Measurements from ENCODE around the gene HSPBAP1.
"Not testable (repeated sequence)": the region's sequence is repeated elsewhere in the genome, so short reads cannot be mapped to it uniquely, and the experiment has no call there.

HSPBAP1 gene

DNA sequence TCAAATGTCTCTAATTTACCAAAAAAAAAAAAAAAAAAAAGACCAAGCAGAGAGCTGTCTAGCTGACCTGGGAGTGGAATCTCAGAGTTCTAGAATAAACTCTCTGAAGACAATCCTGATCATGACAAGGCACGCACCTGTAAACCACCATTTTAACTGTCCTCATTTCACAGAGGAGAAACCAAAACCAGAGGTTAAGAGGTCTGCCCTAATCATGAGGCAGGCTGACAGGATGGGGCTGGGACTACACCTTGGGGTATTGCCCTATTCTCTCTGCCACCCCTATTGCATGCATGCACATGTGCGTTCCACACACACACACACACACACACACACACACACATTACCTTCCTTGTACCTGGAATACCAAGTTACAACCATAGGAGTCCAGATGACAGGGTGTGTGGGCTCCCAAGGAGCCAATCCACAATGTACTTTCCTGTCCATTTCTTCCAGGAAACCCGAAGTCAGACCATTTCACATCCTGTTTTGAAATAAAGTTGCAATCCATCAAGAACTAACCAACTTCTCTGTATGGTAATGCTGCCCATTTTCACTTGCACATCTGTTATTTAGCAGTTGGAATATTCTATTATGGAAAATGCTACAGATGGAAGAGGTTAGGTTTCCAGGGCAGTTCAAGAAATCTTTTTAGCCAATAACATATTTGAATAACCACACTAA is 34.6 kb downstream of the HSPBAP1 start:
- Histone ChIP-seq H3K9me3 (ENCODE audit: insufficient read depth, low read depth, low read length) (no peaks in the 10 kb centered on the region), H3K4me3 (ENCODE audit: low read length) (no peak overlapping the region), H3K9ac (ENCODE audit: low read depth, low read length) (no peak overlapping the region), H3K4me1 (ENCODE audit: insufficient read depth, low read length) (peaks cover 10% of the 10 kb centered on the region; the same call in 1 of the 2 replicates), H3K27ac (ENCODE audit: low read length) (no peak overlapping the region), H3K36me3 (ENCODE audit: insufficient read depth, low read depth, low read length) (peaks cover 7% of the 10 kb centered on the region; the same call in 1 of the 2 replicates), H3K27me3 (ENCODE audit: insufficient read depth, low read length) (no peaks in the 10 kb centered on the region)

- Histone ChIP-seq H3K27ac (ENCODE audit: low read length) (no peak overlapping the region), H3K36me3 (ENCODE audit: insufficient read depth, low read depth, low read length) (peaks cover 15% of the 10 kb centered on the region; the same call in 1 of the 2 replicates), H3K27me3 (ENCODE audit: insufficient read depth, low read length) (no peaks in the 10 kb centered on the region), H3K9me3 (ENCODE audit: insufficient read depth, low read depth, low read length) (no peaks in the 10 kb centered on the region), H3K9ac (ENCODE audit: low read depth, low read length) (no peak overlapping the region), H3K4me3 (ENCODE audit: low read length) (no peak overlapping the region), H3K4me1 (ENCODE audit: insufficient read depth, low read length) (peaks cover 7% of the 10 kb centered on the region; the same call in 1 of the 2 replicates)
Measured at GRCh38 chr3:122755491-122755890, 38.1 kb downstream of the HSPBAP1 start.

DNA sequence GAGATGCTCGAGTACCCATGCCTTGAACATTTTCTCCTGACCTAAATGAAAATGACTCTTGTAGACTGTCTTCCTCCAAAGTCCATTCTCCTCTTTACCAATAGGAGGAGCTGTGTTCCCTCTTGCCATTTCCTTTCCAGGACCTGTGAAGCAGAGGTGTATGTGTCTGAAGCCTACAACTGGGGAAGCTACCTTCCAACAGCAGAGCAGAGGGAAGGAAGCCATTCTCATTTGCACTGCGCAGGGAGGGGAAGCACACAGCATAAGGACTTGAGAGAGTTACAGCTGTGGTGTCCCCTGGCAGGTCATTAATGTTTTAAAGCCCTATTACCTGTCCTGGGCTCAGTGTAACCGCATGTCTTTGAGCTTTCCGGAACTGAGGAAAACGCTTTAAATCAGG is 38.7 kb downstream of the HSPBAP1 start:
- Histone ChIP-seq H3K4me1 (ENCODE audit: insufficient read depth, low read length) (peaks cover 2% of the 10 kb centered on the region; the same call in 1 of the 2 replicates), H3K9ac (ENCODE audit: low read depth, low read length) (no peak overlapping the region), H3K4me3 (ENCODE audit: low read length) (no peak overlapping the region), H3K27me3 (ENCODE audit: insufficient read depth, low read length) (no peaks in the 10 kb centered on the region), H3K36me3 (ENCODE audit: insufficient read depth, low read depth, low read length) (peaks cover 15% of the 10 kb centered on the region; the same call in 1 of the 2 replicates), H3K9me3 (ENCODE audit: insufficient read depth, low read depth, low read length) (no peaks in the 10 kb centered on the region), H3K27ac (ENCODE audit: low read length) (no peak overlapping the region)

DNA sequence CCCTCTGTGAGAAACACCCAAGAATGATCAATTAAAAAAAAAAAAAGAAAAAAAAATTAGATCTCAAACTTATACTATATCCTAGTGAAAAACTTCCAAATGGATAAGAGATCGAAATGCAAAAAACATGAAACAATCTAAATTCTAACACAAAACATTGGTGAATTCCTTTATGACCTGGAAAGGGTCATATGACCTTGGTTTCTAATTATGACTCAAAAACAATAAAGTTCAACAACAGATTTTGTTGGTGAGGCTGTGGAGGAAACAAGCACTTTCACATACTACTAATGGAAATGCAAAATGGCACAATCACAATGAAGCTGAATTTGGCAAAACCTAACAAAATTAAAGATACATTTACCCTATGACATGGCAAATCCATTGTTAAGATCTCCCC is 45.3 kb downstream of the HSPBAP1 start:
- Histone ChIP-seq H3K36me3 (ENCODE audit: insufficient read depth, low read depth, low read length) (peaks cover 10% of the 10 kb centered on the region; the same call in 1 of the 2 replicates), H3K27me3 (ENCODE audit: insufficient read depth, low read length) (no peaks in the 10 kb centered on the region), H3K9ac (ENCODE audit: low read depth, low read length) (no peak overlapping the region), H3K4me3 (ENCODE audit: low read length) (no peak overlapping the region), H3K9me3 (ENCODE audit: insufficient read depth, low read depth, low read length) (peaks cover 4% of the 10 kb centered on the region), H3K27ac (ENCODE audit: low read length) (no peak overlapping the region), H3K4me1 (ENCODE audit: insufficient read depth, low read length) (no peaks in the 10 kb centered on the region)

DNA sequence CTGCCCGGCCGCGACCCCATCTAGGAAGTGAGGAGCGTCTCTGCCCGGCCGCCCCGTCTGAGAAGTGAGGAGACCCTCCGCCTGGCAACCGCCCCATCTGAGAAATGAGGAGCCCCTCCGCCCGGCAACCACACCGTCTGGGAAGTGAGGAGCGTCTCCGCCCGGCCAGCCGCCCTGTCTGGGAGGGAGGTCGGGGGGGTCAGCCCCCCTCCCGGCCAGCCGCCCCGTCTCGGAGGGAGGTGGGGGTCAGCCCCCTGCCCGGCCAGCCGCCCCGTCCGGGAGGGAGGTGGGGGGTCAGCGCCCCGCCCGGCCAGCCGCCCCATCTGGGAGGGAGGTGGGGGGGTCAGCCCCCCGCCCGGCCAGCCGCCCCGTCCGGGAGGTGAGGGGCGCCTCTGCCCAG is 46.3 kb downstream of the HSPBAP1 start:
- H3K27ac ChIP-seq (ENCODE audit: low read length); H3K4me3 ChIP-seq (ENCODE audit: low read length); H3K27me3 ChIP-seq (ENCODE audit: insufficient read depth, low read length); H3K4me1 ChIP-seq (ENCODE audit: insufficient read depth, low read length); H3K9ac ChIP-seq (ENCODE audit: low read depth, low read length); H3K9me3 ChIP-seq (ENCODE audit: insufficient read depth, low read depth, low read length): not testable (repeated sequence)
- peaks cover 12% of the 10 kb centered on the region for H3K36me3 ChIP-seq (ENCODE audit: insufficient read depth, low read depth, low read length)

DNA sequence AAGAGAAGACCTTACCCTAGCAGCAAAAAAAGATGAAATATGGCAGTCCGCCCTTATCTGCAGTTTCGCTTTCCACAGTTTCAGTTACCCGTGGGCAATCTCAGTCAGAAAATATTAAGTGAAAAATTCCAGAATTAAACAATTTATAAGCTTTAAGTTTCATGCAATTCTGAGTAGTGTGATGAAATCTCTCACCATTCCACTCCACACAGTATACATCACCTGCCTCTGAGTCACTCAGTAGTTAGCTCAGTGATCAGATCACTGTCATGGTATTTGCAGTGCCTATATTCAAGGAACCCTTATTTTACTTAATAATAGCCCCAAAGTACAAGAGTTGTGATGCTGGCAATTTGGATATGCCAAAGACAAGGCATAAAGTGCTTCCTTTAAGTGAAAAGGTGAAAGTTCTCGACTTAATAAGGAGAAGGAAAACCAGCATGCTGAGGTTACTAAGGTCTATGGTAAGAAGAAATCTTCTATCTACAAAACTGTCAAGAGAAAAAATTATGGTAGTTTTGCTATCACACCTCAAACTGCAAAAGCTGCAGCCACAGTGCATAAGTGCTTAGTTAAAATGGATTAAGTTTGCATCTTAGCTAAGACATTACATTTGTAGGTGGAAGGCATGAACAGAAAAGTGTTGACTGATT is 48.1 kb downstream of the HSPBAP1 start:
- peaks cover 18% of the 10 kb centered on the region for H3K36me3 ChIP-seq (ENCODE audit: insufficient read depth, low read depth, low read length)

DNA sequence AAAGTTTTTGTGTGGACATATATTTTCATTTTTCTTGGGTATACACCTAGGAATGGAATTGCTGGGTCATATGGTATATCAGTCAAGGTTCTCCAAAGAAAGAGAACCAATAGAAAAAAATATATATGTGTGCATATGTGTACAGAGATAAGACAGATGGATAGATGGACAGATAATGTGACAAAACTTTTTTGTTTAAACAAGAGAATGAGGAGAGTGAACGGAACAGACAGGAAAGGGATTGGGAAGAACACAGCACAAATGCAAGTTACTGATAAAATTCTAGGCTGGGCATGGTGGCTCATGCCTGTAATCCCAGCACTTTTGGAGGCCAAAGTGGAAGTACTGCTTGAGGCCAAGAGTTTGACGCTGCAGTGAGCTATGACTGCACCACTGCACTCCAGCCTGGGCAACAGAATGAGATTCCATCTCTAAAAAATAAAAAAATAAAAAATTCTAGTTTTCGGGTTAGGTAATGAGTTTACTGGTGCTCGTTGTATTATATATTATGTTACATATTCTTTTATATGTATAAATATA is 50.0 kb downstream of the HSPBAP1 start:
- Histone ChIP-seq H3K4me3 (ENCODE audit: low read length) (no peak overlapping the region), H3K4me1 (ENCODE audit: insufficient read depth, low read length) (peaks cover 6% of the 10 kb centered on the region; the same call in 1 of the 2 replicates), H3K27ac (ENCODE audit: low read length) (no peak overlapping the region), H3K9me3 (ENCODE audit: insufficient read depth, low read depth, low read length) (peaks cover 4% of the 10 kb centered on the region), H3K36me3 (ENCODE audit: insufficient read depth, low read depth, low read length) (peaks cover 19% of the 10 kb centered on the region), H3K9ac (ENCODE audit: low read depth, low read length) (no peak overlapping the region), H3K27me3 (ENCODE audit: insufficient read depth, low read length) (no peaks in the 10 kb centered on the region)

More for the DNA sequence above, 48.1 kb downstream of the HSPBAP1 start:
- no peaks in the 10 kb centered on the region for H3K27me3 ChIP-seq (ENCODE audit: insufficient read depth, low read length)
- H3K4me1 ChIP-seq (ENCODE audit: insufficient read depth, low read length) = no peaks in the 10 kb centered on the region
- no peak overlapping the region for H3K27ac ChIP-seq (ENCODE audit: low read length)
- H3K9me3 ChIP-seq (ENCODE audit: insufficient read depth, low read depth, low read length) = peaks cover 4% of the 10 kb centered on the region
- H3K4me3 ChIP-seq (ENCODE audit: low read length) = no peak overlapping the region
- H3K9ac ChIP-seq (ENCODE audit: low read depth, low read length) = no peak overlapping the region

- no peak overlapping the region for H3K9ac ChIP-seq (ENCODE audit: low read depth, low read length)
- no peak overlapping the region for H3K27ac ChIP-seq (ENCODE audit: low read length)
- H3K27me3 ChIP-seq (ENCODE audit: insufficient read depth, low read length) = no peaks in the 10 kb centered on the region
- H3K9me3 ChIP-seq (ENCODE audit: insufficient read depth, low read depth, low read length) = no peaks in the 10 kb centered on the region; the same call in 1 of the 2 replicates
- peaks cover 6% of the 10 kb centered on the region; the same call in 1 of the 2 replicates for H3K4me1 ChIP-seq (ENCODE audit: insufficient read depth, low read length)
- no peak overlapping the region for H3K4me3 ChIP-seq (ENCODE audit: low read length)
- H3K36me3 ChIP-seq (ENCODE audit: insufficient read depth, low read depth, low read length) = peaks cover 15% of the 10 kb centered on the region
Measured at GRCh38 chr3:122742234-122742633, 51.4 kb downstream of the HSPBAP1 start.

DNA sequence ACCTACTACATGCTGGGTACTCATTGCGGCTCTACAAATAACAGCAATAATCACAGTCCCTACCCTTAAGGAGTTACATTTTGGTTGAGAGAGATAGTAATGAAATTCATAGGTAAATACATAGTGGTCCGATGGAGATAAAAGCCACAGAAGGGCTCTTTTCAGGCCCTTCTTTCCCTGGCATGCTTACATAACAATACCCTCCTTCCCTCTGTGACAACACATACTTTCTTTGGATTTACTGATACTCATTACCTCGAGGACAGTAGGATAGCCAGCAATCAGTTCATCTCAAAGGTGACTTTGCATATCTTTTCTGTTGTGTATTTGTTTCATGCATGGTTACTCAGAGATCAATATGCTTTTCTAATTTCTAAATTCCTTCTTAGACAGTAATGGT is 54.5 kb downstream of the HSPBAP1 start:
- H3K4me1 ChIP-seq (ENCODE audit: insufficient read depth, low read length) = peaks cover 6% of the 10 kb centered on the region; the same call in 1 of the 2 replicates
- no peaks in the 10 kb centered on the region for H3K27me3 ChIP-seq (ENCODE audit: insufficient read depth, low read length)
- no peaks in the 10 kb centered on the region for H3K9me3 ChIP-seq (ENCODE audit: insufficient read depth, low read depth, low read length)
- peaks cover 15% of the 10 kb centered on the region for H3K36me3 ChIP-seq (ENCODE audit: insufficient read depth, low read depth, low read length)
- H3K4me3 ChIP-seq (ENCODE audit: low read length) = no peak overlapping the region
- H3K27ac ChIP-seq (ENCODE audit: low read length) = no peak overlapping the region
- H3K9ac ChIP-seq (ENCODE audit: low read depth, low read length) = no peak overlapping the region

GRCh38 chr3:122732682-122733525 is 60.7 kb downstream of the HSPBAP1 start:
- not testable (repeated sequence) for H3K36me3 ChIP-seq (ENCODE audit: insufficient read depth, low read depth, low read length); H3K4me1 ChIP-seq (ENCODE audit: insufficient read depth, low read length); H3K9ac ChIP-seq (ENCODE audit: low read depth, low read length); H3K27ac ChIP-seq (ENCODE audit: low read length); H3K4me3 ChIP-seq (ENCODE audit: low read length); H3K27me3 ChIP-seq (ENCODE audit: insufficient read depth, low read length)
- H3K9me3 ChIP-seq (ENCODE audit: insufficient read depth, low read depth, low read length) = peaks cover 17% of the 10 kb centered on the region

DNA sequence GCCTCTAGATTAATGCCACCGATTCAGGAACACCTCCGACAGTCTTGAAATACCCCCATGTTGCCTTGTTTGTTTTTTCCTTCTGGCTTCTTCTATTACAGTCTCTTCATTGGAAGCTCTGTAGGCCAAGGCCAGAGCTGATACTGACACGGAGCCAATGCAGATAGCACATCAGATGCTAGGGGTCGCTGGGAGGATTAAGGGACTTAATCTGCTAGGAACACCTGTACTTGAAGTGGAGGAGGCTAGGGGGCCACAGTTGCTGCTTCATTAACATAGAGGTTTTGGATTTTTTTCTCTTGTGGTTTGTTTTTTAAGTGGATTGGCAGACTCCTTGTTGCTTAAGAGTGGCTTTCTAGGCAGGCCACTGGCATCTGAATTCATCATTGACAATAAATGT is 63.4 kb downstream of the HSPBAP1 start:
- Histone ChIP-seq H3K27ac (ENCODE audit: low read length) (no peak overlapping the region), H3K4me3 (ENCODE audit: low read length) (no peak overlapping the region), H3K9me3 (ENCODE audit: insufficient read depth, low read depth, low read length) (peaks cover 17% of the 10 kb centered on the region), H3K9ac (ENCODE audit: low read depth, low read length) (no peak overlapping the region), H3K27me3 (ENCODE audit: insufficient read depth, low read length) (no peaks in the 10 kb centered on the region), H3K36me3 (ENCODE audit: insufficient read depth, low read depth, low read length) (no peaks in the 10 kb centered on the region), H3K4me1 (ENCODE audit: insufficient read depth, low read length) (no peaks in the 10 kb centered on the region)

Measured in iPS-20b (cell line).